Gastrocnemius medialis (tissue), 4 donors: Measurements from ENCODE around the gene TACR1.

ENCODE experiments used
- CTCF ChIP-seq, 5 experiments: fragments of 450-650 bp in 3 of 5; fragments of 200-600 bp in 2 of 5; sonication (generic) in 2 of 5; IDR thresholded peaks in 4 of 5; conservative IDR thresholded peaks in 1 of 5; 1 replicate in 4 of 5; 2 replicates in 1 of 5; pipeline ENCODE4 v1.5.1; 2016 to 2019; ENCODE audit warnings: antibody characterized with exemption in 5 of 5, mild to moderate bottlenecking in 3 of 5, moderate library complexity in 3 of 5
- POLR2A ChIP-seq, 2 donors: fragments of 450-650 bp; IDR thresholded peaks; one replicate each; pipeline ENCODE4 v1.6.1; 2017; ENCODE audit warnings: antibody characterized with exemption in 2 of 2, mild to moderate bottlenecking in 2 of 2, moderate library complexity in 2 of 2

- TF ChIP-seq CTCF (IDR thresholded peaks at IDR 0.05 in 4 of 5, conservative IDR thresholded peaks at IDR 0.05 in 1 of 5) (no peak), POLR2A (IDR thresholded peaks at IDR 0.05) (no peak)
Measured at GRCh38 chr2:75074708-75075107, 124.6 kb downstream of the TACR1 start.
